Osteoblast (primary cell): ENCODE measurements around the gene ST3GAL3. TPM values are rescaled to one million over a fixed set of nuclear protein-coding genes. Genes with fewer than 3 reads are reported as not detected.

Experiments
- DNase-seq: peaks from one replicate; pipeline ENCODE4 v3.0.0; 2011; ENCODE audit warnings: low spot score, mixed read lengths; ENCODE audit not compliant: insufficient read length; ENCODE audit errors: missing footprints
- H2AFZ ChIP-seq: 2 replicates; pipeline ENCODE4 v1.6.0; 2011; ENCODE audit warnings: mild to moderate bottlenecking, low read length
- H3K27ac ChIP-seq: 2 replicates; pipeline ENCODE4 v1.5.1; 2011; ENCODE audit warnings: mild to moderate bottlenecking, low read depth, low read length, moderate library complexity
- H3K27me3 ChIP-seq: 2 replicates; pipeline ENCODE4 v1.6.0; 2012; ENCODE audit warnings: mild to moderate bottlenecking, control low read depth, inconsistent platforms, low read length, moderate library complexity; ENCODE audit not compliant: insufficient read depth
- H3K36me3 ChIP-seq: 2 replicates; pipeline ENCODE4 v1.5.1; 2011; ENCODE audit warnings: mild to moderate bottlenecking, low read length, control low read depth, moderate library complexity; ENCODE audit not compliant: insufficient read depth
- H3K4me1 ChIP-seq: 2 replicates; pipeline ENCODE4 v1.5.1; 2011; ENCODE audit warnings: mild to moderate bottlenecking, low read length, control low read depth, moderate library complexity; ENCODE audit not compliant: insufficient read depth
- H3K4me2 ChIP-seq: 2 replicates; pipeline ENCODE4 v1.6.0; 2011; ENCODE audit warnings: mild to moderate bottlenecking, low read length; ENCODE audit not compliant: insufficient read depth
- H3K4me3 ChIP-seq: fragments of 200-600 bp; sonication (generic); 3 replicates; pipeline ENCODE4 v1.5.1; 2012; ENCODE audit warnings: mild to moderate bottlenecking, low read length, inconsistent platforms; ENCODE audit not compliant: insufficient read depth
- H3K79me2 ChIP-seq: 2 replicates; pipeline ENCODE4 v1.6.0; 2012; ENCODE audit warnings: mild to moderate bottlenecking, low read length, control low read depth, inconsistent platforms; ENCODE audit not compliant: insufficient read depth
- H3K9me3 ChIP-seq: 2 replicates; pipeline ENCODE4 v1.5.1; 2011; ENCODE audit warnings: low read depth, low read length, control low read depth
- H4K20me1 ChIP-seq: 2 replicates; pipeline ENCODE4 v1.6.0; 2012; ENCODE audit warnings: mild to moderate bottlenecking, low read length, control low read depth; ENCODE audit not compliant: insufficient read depth
- total RNA-seq: library from RNA; depleted of rRNA; stranded (reverse); fragments of >200 nt; gene quantifications from 2 replicates; pipeline ENCODE4 v1.2.3, GENCODE V29; 2012
- TF ChIP-seq, protein P1 (sequence below): IDR thresholded peaks from 2 replicates; pipeline ENCODE4 v1.5.1; 2011; ENCODE audit warnings: mild to moderate bottlenecking, low read depth, low read length, moderate library complexity; ENCODE audit errors: extremely low read depth

ST3GAL3 gene
- total RNA-seq, 1 donor: 18.5 TPM

DNA sequence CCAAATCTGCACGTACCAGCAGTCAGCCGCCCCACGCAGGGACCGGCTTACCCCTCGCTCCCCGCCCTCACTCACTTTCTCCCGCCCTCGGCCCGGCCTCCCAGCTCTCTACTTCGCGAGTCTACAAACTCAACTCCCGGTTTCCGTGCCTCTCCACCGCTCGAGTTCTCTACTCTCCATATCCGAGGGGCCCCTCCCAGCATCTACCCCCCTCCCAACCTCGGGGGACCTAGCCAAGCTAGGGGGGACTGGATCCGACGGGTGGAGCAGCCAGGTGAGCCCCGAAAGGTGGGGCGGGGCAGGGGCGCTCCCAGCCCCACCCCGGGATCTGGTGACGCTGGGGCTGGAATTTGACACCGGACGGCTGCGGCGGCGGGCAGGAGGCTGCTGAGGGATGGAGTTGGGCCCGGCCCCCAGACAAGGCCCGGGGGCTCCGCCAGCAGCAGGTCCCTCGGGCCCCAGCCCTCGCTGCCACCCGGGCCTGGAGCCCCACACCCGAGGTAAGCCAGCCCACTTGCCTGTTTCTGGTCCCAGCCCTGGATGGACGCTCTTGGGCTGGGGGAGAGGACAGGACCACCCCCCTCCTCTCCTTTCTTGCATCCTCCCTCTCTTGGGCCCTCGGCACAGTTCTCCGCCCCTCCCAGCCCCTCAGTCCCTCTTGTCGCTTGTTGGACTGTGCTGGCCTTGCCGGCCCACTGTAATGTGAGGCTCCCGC is 226.2 kb downstream of the ST3GAL3 start, which contains the start of gene ARTN:
TSS of gene ARTN (plus strand) at position 416 of the 715 bp plus-strand sequence. CDS start 1,856 bp downstream, outside the sequence.
- no peak within 1 kb of the TSS for H3K27ac ChIP-seq
- no peaks in the 10 kb centered on the region for H3K27me3 ChIP-seq
- peak within 1 kb of the TSS; percentile 24 for H2AFZ ChIP-seq
- H3K36me3 ChIP-seq: peaks cover 11% of the 10 kb centered on the region
- peak within 1 kb of the TSS; percentile 70 for H3K4me2 ChIP-seq
- H3K4me3 ChIP-seq: peak within 1 kb of the TSS; percentile 69
- no peaks in the 10 kb centered on the region for H3K79me2 ChIP-seq
- peaks cover 3% of the 10 kb centered on the region for H3K9me3 ChIP-seq
- peak; percentile 94 for DNase-seq
- H4K20me1 ChIP-seq: peaks cover 8% of the 10 kb centered on the region
- TF ChIP-seq, protein P1, sequence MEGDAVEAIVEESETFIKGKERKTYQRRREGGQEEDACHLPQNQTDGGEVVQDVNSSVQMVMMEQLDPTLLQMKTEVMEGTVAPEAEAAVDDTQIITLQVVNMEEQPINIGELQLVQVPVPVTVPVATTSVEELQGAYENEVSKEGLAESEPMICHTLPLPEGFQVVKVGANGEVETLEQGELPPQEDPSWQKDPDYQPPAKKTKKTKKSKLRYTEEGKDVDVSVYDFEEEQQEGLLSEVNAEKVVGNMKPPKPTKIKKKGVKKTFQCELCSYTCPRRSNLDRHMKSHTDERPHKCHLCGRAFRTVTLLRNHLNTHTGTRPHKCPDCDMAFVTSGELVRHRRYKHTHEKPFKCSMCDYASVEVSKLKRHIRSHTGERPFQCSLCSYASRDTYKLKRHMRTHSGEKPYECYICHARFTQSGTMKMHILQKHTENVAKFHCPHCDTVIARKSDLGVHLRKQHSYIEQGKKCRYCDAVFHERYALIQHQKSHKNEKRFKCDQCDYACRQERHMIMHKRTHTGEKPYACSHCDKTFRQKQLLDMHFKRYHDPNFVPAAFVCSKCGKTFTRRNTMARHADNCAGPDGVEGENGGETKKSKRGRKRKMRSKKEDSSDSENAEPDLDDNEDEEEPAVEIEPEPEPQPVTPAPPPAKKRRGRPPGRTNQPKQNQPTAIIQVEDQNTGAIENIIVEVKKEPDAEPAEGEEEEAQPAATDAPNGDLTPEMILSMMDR: no peak
- peaks cover 20% of the 10 kb centered on the region for H3K4me1 ChIP-seq

DNA sequence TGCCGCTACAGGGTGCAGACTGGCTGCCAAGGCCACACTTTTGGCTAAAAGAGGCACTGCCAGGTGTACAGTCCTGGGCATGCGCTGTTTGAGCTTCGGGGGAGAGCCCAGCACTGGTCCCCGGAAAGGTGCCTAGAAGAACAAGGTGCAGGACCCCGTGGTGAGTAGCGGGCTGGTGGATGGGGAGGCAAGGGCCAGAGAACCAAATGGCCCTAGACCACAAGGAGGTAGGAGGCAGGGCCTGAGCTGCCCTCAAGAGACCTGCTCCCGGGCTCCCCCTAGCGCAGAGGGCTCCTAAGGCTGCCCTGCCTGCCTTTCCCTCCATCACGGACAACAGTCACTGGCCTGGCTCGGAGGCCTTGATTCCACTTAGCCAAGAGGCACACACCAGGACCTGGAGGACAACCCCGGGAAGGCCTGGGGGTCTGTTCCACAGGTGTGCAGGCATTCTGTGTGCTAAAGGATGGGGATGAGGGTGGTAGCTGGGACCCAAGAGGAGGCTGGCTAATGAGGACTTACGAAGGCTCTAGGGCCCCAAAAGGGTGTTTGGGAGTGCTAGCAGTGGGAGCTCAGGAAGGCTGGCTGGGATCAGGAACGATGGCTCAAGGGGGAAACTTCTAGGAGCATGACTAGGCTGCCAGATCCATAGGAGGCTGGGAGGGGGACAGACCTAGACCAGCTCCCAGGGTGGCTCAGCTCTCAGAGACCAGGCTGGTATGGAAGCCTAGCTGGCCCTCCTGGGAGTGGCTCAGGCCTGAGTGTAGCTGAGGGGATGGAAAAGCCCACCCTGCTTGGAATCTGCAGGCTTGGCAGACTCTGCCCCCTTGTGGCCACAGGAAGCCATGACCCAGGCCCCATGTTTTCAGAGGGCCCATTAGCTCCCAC is 227.0 kb downstream of the ST3GAL3 start:
- peaks cover 3% of the 10 kb centered on the region for H3K9me3 ChIP-seq
- peaks cover 8% of the 10 kb centered on the region for H4K20me1 ChIP-seq
- H2AFZ ChIP-seq: no peak overlapping the region
- peaks cover 20% of the 10 kb centered on the region for H3K4me1 ChIP-seq
- no peak overlapping the region for H3K27ac ChIP-seq
- DNase-seq: peak; percentile 98
- no peaks in the 10 kb centered on the region for H3K79me2 ChIP-seq
- peak overlapping the region; percentile 70 for H3K4me2 ChIP-seq
- no peaks in the 10 kb centered on the region for H3K27me3 ChIP-seq
- H3K4me3 ChIP-seq: peak overlapping the region; percentile 69
- H3K36me3 ChIP-seq: peaks cover 11% of the 10 kb centered on the region
- TF ChIP-seq, protein P1: peak; percentile 84

- Histone ChIP-seq H3K27me3 (no peaks in the 10 kb centered on the region), H3K9me3 (no peaks in the 10 kb centered on the region), H4K20me1 (peaks cover 8% of the 10 kb centered on the region), H3K36me3 (peaks cover 6% of the 10 kb centered on the region), H3K4me1 (peaks cover 20% of the 10 kb centered on the region), H2AFZ (no peak overlapping the region), H3K27ac (no peak overlapping the region), H3K4me2 (no peak overlapping the region), H3K79me2 (no peaks in the 10 kb centered on the region), H3K4me3 (no peak overlapping the region)
- no peak for DNase-seq
- TF ChIP-seq, protein P1: no peak
Observed at GRCh38 chr1:43934986-43935324, 227.6 kb downstream of the ST3GAL3 start.
